Retinal pigment epithelial cell (primary cell): ENCODE data around the gene BSG.
"Not testable (repeated sequence)": the region's sequence is repeated elsewhere in the genome, so short reads cannot be mapped to it uniquely, and the experiment has no call there.

ENCODE experiments used
- DNase-seq: peaks from one replicate; pipeline ENCODE4 v3.0.0-alpha.2; 2010; ENCODE audit warnings: low read depth
- H3K4me3 ChIP-seq: 2 replicates; pipeline ENCODE4 v1.5.1; 2011; ENCODE audit warnings: mild to moderate bottlenecking, low read length, control low read depth, moderate library complexity
- TF ChIP-seq, protein P1 (sequence below): conservative IDR thresholded peaks from 2 replicates; pipeline ENCODE4 v1.5.1; 2011; ENCODE audit warnings: low read depth, low read length, control low read depth, inconsistent platforms

The BSG gene

DNA sequence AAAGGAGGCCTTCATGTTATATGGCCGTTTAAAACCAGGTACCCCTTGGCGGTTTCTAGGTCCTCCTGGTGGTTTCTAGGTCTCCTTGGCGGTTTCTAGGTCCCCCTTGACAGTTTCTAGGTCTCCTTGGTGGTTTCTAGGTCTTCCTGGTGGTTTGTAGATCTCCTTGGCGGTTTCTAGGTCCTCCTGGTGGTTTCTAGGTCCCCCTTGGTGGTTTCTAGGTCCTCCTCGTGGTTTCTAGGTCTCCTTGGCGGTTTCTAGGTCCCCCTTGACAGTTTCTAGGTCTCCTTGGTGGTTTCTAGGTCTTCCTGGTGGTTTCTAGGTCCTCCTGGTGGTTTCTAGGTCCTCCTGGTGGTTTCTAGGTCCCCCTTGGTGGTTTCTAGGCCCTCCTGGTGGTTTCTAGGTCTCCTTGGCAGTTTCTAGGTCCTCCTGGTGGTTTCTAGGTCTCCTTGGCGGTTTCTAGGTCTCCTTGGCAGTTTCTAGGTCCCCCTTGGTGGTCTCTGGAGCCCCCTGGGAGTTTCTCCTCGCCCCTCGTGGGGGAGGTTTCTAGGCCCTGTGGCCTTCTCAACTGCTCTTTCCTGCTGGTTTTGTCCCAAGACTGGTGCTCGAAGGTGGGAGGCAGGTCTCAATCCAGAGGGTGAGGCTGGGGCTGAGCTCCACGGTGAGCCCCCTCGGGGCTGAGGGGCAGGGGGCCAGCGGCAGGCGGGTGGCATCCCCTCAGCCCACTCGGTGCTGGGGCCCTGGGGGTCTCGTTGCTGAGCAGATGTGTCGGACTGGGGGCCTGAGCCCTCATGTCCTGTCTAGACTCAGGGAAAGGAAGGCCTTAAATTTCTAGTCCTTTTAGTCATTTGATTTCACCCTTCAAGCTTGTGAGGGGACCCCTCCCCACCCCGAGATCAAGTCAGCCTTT is 25.3 kb downstream of the BSG start:
- no peak for DNase-seq
- TF ChIP-seq, protein P1, sequence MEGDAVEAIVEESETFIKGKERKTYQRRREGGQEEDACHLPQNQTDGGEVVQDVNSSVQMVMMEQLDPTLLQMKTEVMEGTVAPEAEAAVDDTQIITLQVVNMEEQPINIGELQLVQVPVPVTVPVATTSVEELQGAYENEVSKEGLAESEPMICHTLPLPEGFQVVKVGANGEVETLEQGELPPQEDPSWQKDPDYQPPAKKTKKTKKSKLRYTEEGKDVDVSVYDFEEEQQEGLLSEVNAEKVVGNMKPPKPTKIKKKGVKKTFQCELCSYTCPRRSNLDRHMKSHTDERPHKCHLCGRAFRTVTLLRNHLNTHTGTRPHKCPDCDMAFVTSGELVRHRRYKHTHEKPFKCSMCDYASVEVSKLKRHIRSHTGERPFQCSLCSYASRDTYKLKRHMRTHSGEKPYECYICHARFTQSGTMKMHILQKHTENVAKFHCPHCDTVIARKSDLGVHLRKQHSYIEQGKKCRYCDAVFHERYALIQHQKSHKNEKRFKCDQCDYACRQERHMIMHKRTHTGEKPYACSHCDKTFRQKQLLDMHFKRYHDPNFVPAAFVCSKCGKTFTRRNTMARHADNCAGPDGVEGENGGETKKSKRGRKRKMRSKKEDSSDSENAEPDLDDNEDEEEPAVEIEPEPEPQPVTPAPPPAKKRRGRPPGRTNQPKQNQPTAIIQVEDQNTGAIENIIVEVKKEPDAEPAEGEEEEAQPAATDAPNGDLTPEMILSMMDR: no peak
- no peak overlapping the region for H3K4me3 ChIP-seq

DNA sequence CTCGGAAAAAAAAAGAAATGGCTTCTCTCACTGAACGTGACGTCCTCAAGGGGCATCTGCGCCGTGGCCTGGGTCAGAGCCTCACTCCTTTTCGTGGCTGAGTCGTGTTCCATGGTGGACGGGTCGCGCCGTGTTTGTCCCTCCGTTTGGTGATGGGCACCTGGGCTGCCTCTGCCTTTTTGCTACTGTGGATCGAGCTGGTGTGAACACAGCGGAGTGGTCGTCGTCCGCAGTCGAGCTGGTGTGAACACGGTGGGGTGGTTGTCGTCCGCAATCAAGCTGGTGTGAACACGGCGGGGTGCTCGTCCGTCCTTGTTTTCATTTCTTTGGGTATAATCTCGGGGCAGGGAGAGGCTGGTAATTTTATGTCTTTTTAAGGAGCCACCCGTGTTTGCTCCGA is 28.9 kb downstream of the BSG start:
- no peak for DNase-seq
- H3K4me3 ChIP-seq: no peak overlapping the region
- TF ChIP-seq, protein P1: no peak

DNA sequence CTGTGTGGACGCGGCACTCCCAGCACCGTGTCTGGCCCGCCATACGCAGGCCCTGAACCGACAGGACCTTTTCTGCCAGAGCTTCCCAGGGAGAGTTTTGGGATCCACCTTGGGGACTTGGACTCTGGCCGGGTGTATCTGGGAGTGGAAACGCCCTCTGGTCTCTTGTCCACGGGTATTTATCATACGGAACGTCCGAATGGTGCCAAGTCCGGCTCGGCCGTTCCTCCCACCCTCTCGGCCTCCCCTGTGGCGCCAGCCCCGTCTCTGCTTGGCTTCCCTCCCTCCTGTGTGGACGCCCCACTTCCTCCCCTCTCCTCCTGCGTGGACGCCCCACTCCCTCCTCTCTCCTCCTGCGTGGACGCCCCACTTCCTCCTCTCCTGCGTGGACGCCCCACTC is 29.4 kb downstream of the BSG start:
- H3K4me3 ChIP-seq: no peak overlapping the region
- TF ChIP-seq, protein P1: no peak
- no peak for DNase-seq

DNA sequence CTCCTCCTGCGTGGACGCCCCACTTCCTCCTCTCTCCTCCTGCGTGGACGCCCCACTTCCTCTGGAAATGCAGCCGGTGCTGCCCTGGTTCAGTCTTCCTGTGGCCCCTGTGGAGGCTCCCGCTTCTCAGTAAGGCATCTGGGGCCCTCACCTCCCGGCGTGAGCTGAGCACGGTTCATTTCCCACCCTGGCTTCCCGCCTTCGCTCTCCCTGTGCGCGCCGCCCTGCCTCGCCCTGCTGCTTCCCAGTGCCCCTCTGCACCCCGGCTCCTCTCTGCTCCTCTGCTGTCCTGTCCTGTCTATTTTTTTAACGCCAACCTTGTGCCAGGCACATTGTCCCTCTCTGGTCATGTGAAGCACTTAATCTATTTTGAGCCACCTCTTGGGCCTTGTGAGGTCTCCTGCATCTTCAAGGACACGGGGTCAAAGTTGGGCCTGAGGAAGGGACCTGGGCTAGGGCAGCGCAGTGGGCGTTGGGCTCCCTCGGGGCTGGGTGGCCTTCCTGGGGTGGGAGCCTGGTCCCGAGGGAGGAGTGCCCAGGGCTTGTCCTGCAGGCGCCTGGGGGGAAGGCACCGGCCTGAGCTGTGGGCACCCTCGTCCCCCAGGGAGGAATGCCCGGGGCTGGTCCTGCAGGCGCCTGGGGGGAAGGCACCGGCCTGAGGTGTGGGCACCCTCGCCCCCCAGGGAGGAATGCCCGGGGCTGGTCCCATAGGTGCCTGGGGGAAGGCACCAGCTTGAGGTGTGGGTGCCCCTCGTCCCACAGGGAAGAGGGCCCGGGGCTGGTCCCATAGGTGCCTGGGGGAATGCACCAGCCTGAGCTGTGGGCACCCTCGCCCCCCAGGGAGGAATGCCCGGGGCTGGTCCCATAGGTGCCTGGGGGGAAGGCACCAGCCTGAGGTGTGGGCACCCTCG is 30.2 kb downstream of the BSG start:
- no peak overlapping the region for H3K4me3 ChIP-seq
- no peak for DNase-seq
- TF ChIP-seq, protein P1: no peak

DNA sequence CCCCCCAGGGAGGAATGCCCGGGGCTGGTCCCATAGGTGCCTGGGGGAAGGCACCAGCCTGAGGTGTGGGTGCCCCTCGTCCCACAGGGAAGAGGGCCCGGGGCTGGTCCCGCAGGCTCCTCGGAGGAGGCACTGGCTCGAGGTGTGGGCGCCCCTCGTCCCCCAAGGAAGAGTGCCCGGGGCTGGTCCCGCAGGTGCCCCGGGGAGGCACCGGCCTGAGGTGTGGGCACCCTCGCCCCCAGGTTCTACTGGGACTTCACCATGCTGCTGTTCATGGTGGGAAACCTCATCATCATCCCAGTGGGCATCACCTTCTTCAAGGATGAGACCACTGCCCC is 30.9 kb downstream of the BSG start:
- not testable (repeated sequence) for DNase-seq, H3K4me3 ChIP-seq

DNA sequence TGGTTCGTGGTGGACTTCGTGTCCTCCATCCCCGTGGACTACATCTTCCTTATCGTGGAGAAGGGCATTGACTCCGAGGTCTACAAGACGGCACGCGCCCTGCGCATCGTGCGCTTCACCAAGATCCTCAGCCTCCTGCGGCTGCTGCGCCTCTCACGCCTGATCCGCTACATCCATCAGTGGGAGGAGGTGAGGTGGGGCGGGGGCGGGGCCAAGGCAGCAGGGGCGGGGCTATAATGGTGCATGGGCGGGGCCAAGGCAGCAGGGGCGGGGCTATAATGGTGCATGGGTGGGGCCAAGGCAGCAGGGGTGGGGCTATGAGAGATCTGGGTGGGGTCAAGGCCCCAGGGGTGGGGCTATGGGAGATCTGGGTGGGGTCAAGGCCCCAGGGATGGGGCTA is 31.4 kb downstream of the BSG start:
- DNase-seq: not testable (repeated sequence)

DNA sequence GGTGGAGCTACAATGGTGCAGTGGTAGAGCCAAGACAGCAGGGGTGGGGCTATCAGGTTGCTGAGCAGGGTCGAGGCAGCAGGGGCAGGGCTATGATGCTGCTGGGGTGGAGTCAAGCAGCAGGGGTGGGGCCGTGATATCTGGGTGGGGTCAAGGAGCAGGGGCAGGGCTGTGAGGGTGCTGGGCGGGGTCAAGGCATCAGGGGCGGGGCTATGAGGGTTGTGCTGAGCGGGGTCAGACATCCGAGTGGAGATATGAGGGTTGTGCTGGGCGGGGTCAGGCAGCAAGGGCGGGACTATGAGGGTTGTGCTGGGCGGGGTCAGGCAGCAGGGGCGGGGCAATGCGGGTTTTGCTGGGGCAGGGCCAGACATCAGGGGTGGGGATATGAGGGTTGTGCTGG is 32.0 kb downstream of the BSG start:
- DNase-seq: no peak
- no peak overlapping the region for H3K4me3 ChIP-seq
- TF ChIP-seq, protein P1: no peak

More for the DNA sequence above, 31.4 kb downstream of the BSG start:
- H3K4me3 ChIP-seq: not testable (repeated sequence)

DNA sequence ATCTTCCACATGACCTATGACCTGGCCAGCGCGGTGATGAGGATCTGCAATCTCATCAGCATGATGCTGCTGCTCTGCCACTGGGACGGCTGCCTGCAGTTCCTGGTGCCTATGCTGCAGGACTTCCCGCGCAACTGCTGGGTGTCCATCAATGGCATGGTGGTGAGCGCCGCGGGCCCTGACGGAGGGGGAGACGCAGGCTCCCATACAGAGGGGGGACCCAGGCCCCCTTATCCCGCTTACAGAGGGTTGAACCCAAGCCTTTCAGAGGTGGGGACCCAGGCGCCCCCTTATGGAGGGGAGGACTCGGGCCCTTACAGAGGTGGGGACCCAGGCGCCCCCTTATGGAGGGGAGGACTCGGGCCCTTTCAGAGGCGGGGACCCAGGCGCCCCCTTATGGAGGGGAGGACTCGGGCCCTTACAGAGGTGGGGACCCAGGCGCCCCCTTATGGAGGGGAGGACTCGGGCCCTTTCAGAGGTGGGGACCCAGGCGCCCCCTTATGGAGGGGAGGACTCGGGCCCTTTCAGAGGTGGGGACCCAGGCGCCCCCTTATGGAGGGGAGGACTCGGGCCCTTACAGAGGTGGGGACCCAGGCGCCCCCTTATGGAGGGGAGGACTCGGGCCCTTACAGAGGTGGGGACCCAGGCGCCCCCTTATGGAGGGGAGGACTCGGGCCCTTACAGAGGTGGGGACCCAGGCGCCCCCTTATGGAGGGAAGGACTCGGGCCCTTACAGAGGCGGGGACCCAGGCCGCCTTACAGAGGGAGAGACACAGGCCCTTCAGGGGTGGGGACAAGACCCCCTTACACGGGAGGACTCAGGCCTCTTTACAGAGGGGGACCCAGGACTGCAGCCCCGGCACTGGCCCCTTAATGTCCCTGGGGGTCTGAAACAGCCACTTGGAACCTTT is 32.9 kb downstream of the BSG start:
- not testable (repeated sequence) for DNase-seq

More for the DNA sequence above, 32.9 kb downstream of the BSG start:
- not testable (repeated sequence) for H3K4me3 ChIP-seq
